Osteocyte (in vitro differentiated cells): ENCODE results near the gene MYO1G. TPM values are rescaled to one million over a fixed set of nuclear protein-coding genes. Genes with fewer than 3 reads are reported as not detected.

ENCODE experiments used
- DNase-seq: peaks from one replicate; pipeline ENCODE4 v3.0.0; 2021; ENCODE audit warnings: mixed read lengths; ENCODE audit not compliant: unreplicated experiment; ENCODE audit errors: extremely low spot score
- H3K27ac Mint-ChIP-seq: one replicate; pipeline ENCODE4 v1.8.0; 2021; ENCODE audit warnings: mild to moderate bottlenecking, mixed read lengths; ENCODE audit not compliant: unreplicated experiment
- H3K27me3 Mint-ChIP-seq: one replicate; pipeline ENCODE4 v1.8.0; 2021; ENCODE audit warnings: mixed read lengths; ENCODE audit not compliant: unreplicated experiment
- H3K36me3 Mint-ChIP-seq: one replicate; pipeline ENCODE4 v1.8.0; 2021; ENCODE audit warnings: mixed read lengths; ENCODE audit not compliant: unreplicated experiment
- H3K4me1 Mint-ChIP-seq: one replicate; pipeline ENCODE4 v1.8.0; 2021; ENCODE audit warnings: mixed read lengths; ENCODE audit not compliant: unreplicated experiment
- H3K4me3 Mint-ChIP-seq: one replicate; pipeline ENCODE4 v1.8.0; 2021; ENCODE audit warnings: mild to moderate bottlenecking, moderate library complexity, mixed read lengths; ENCODE audit not compliant: unreplicated experiment
- H3K9me3 Mint-ChIP-seq: one replicate; pipeline ENCODE4 v1.8.0; 2021; ENCODE audit warnings: mixed read lengths; ENCODE audit not compliant: unreplicated experiment
- CTCF ChIP-seq: fragments of 200-600 bp; sonication (generic); IDR thresholded peaks from 2 replicates; pipeline ENCODE4 v1.5.0; 2021; ENCODE audit warnings: antibody characterized with exemption, mild to moderate bottlenecking, moderate library complexity
- total RNA-seq: library from RNA; stranded (reverse); gene quantifications from 2 replicates; pipeline ENCODE4 v1.2.1, GENCODE V29; 2021

Gene MYO1G
- total RNA-seq, 1 donor from 2014 or later, result 0.05 TPM

- Mint-ChIP-seq H3K36me3 (no peaks in the 10 kb centered on the region), H3K27ac (no peak overlapping the region), H3K27me3 (no peaks in the 10 kb centered on the region), H3K9me3 (no peaks in the 10 kb centered on the region), H3K4me3 (no peak overlapping the region), H3K4me1 (no peaks in the 10 kb centered on the region)
- DNase-seq, result no peak
- TF ChIP-seq CTCF, result no peak
These were observed 7.5 kb downstream of the MYO1G start for GRCh38 chr7:44971188-44971901.

- TF ChIP-seq CTCF, result no peak
- H3K27ac Mint-ChIP-seq, result no peak overlapping the region
- no peak overlapping the region for H3K4me3 Mint-ChIP-seq
- H3K4me1 Mint-ChIP-seq, result no peaks in the 10 kb centered on the region
- H3K9me3 Mint-ChIP-seq, result no peaks in the 10 kb centered on the region
- DNase-seq, result no peak
- no peaks in the 10 kb centered on the region for H3K27me3 Mint-ChIP-seq
- no peaks in the 10 kb centered on the region for H3K36me3 Mint-ChIP-seq
These were observed 8.2 kb downstream of the MYO1G start for GRCh38 chr7:44970523-44971051.

DNA sequence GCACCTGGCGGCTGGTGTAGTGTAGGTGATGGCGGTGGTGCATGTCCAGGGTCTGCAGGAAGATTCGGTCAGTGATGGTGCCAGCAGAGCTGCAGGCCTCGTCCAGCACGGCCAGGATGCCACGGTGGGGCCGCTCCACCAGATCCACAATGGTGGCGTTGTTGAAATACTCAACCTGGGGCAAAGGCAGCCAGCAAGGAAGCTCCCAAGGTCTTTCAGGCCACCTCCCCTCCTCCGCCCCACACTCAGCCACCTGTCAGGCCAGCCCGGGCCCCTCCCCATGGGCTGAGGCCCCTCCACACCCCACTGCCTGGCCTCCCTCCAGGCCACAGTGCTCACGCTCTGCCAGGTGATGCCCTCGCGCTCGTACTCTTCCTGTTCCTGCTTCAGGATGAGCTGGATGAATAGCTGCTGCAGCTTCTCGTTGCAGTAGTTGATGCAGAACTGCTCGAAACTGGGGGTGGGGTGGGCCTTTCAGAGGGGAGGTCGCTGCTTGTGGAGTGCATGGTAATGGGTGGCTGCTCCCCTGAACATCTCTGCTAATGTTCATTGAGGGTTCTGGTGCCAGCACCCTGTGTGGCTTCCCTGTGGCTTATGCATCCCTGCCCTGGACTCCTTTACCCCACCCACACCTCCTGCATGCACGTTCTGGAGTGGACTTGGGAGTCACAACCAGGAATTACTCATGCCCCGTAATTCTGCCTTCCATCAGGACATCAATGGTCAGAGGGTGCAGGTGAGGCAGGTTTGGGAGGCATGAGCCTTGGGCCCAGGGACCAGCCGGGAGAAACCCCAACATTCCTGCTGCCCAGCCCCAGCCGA, 8.9 kb downstream of the MYO1G start:
- no peak overlapping the region for H3K4me3 Mint-ChIP-seq
- no peaks in the 10 kb centered on the region for H3K9me3 Mint-ChIP-seq
- H3K27me3 Mint-ChIP-seq, result no peaks in the 10 kb centered on the region
- no peak for TF ChIP-seq CTCF
- H3K36me3 Mint-ChIP-seq, result no peaks in the 10 kb centered on the region
- no peaks in the 10 kb centered on the region for H3K4me1 Mint-ChIP-seq
- DNase-seq, result no peak
- no peak overlapping the region for H3K27ac Mint-ChIP-seq

GRCh38 chr7:44969049-44969700, 9.6 kb downstream of the MYO1G start:
- no peaks in the 10 kb centered on the region for H3K36me3 Mint-ChIP-seq
- no peak for DNase-seq
- H3K4me3 Mint-ChIP-seq, result no peak overlapping the region
- TF ChIP-seq CTCF, result no peak
- no peaks in the 10 kb centered on the region for H3K9me3 Mint-ChIP-seq
- no peak overlapping the region for H3K27ac Mint-ChIP-seq
- H3K27me3 Mint-ChIP-seq, result no peaks in the 10 kb centered on the region
- no peaks in the 10 kb centered on the region for H3K4me1 Mint-ChIP-seq
